Immature natural killer cell (primary cell): ENCODE results near the gene RRP9. TPM values are rescaled to one million over a fixed set of nuclear protein-coding genes. Genes with fewer than 3 reads are reported as not detected.

Source experiments
- DNase-seq, 3 donors: peaks; one replicate each; pipeline ENCODE4 v3.0.0; 2022; ENCODE audit warnings: mixed read lengths in 1 of 3
- H3K27ac Mint-ChIP-seq, 6 donors: one replicate each; pipeline ENCODE4 v1.8.0; 2020; ENCODE audit warnings: mixed read lengths in 6 of 6, mild to moderate bottlenecking in 5 of 6, inconsistent platforms in 4 of 6, moderate library complexity in 3 of 6
- H3K27me3 Mint-ChIP-seq, 3 donors: one replicate each; pipeline ENCODE4 v1.8.0; 2020 to 2021; ENCODE audit warnings: low read depth in 3 of 3, mild to moderate bottlenecking in 3 of 3, mixed read lengths in 3 of 3, moderate library complexity in 3 of 3, inconsistent platforms in 1 of 3
- H3K36me3 Mint-ChIP-seq, 3 donors: one replicate each; pipeline ENCODE4 v1.8.0; 2020; ENCODE audit warnings: mixed read lengths in 3 of 3, inconsistent platforms in 2 of 3, mild to moderate bottlenecking in 2 of 3
- H3K4me1 Mint-ChIP-seq, 2 donors: one replicate each; pipeline ENCODE4 v1.8.0; 2020; ENCODE audit warnings: inconsistent platforms in 2 of 2, mild to moderate bottlenecking in 2 of 2, mixed read lengths in 2 of 2, moderate library complexity in 1 of 2
- H3K4me3 Mint-ChIP-seq, 5 donors: one replicate each; pipeline ENCODE4 v1.8.0; 2020; ENCODE audit warnings: mild to moderate bottlenecking in 5 of 5, mixed read lengths in 5 of 5, inconsistent platforms in 3 of 5, moderate library complexity in 3 of 5
- H3K9me3 Mint-ChIP-seq, 6 donors: one replicate each; pipeline ENCODE4 v1.8.0; 2020; ENCODE audit warnings: mild to moderate bottlenecking in 6 of 6, mixed read lengths in 6 of 6, inconsistent platforms in 4 of 6, moderate library complexity in 3 of 6
- polyA plus RNA-seq, 3 donors: library from polyadenylated mRNA; unstranded; fragments of 300-500 nt; fragmentation: Illumina TruSeq; gene quantifications; one replicate each; pipeline ENCODE4 v1.2.3, GENCODE V29; 2021

RRP9 gene
- polyA plus RNA-seq, 3 donors from 2014 or later: 15.5 to 22.5 (median 21.2) TPM

GRCh38 chr3:51967384-51968169, 25.9 kb upstream of the RRP9 start, which contains the start of gene PCBP4:
TSS of gene PCBP4 (minus strand) at chr3:51967454. CDS start at chr3:51961240, 6,214 bp downstream.
- peak in 2 of 3 donors; percentile 36 for DNase-seq
- H3K27ac Mint-ChIP-seq: peak within 1 kb of the TSS in 5 of 6 donors; percentile 26 to 71 (median 55)
- peaks cover 3 to 6% (median 4%) of the 10 kb centered on the region in 3 donors for H3K27me3 Mint-ChIP-seq
- peaks cover 5 to 17% of the 10 kb centered on the region in 2 donors for H3K4me1 Mint-ChIP-seq
- no peaks in the 10 kb centered on the region for H3K9me3 Mint-ChIP-seq
- peak within 1 kb of the TSS; percentile 81 to 88 (median 83) for H3K4me3 Mint-ChIP-seq
- H3K36me3 Mint-ChIP-seq: no peaks in the 10 kb centered on the region

- Mint-ChIP-seq H3K36me3 (no peaks in the 10 kb centered on the region), H3K4me3 (peak overlapping the region; percentile 76 to 88 (median 82)), H3K27ac (peak overlapping the region in 3 of 6 donors; percentile 26 to 71 (median 55)), H3K9me3 (no peaks in the 10 kb centered on the region), H3K27me3 (peaks cover 3 to 6% (median 4%) of the 10 kb centered on the region in 3 donors), H3K4me1 (peaks cover 5 to 17% of the 10 kb centered on the region in 2 donors)
- DNase-seq: no peak
Observed at GRCh38 chr3:51966922-51967383, 25.2 kb upstream of the RRP9 start.

- H3K27me3 Mint-ChIP-seq: peaks cover 3 to 6% (median 4%) of the 10 kb centered on the region in 3 donors
- no peaks in the 10 kb centered on the region for H3K9me3 Mint-ChIP-seq
- no peaks in the 10 kb centered on the region for H3K36me3 Mint-ChIP-seq
- peak overlapping the region; percentile 76 to 88 (median 82) for H3K4me3 Mint-ChIP-seq
- no peak for DNase-seq
- H3K4me1 Mint-ChIP-seq: peaks cover 5 to 17% of the 10 kb centered on the region in 2 donors
- peak overlapping the region in 4 of 6 donors; percentile 26 to 71 (median 55) for H3K27ac Mint-ChIP-seq
Observed at GRCh38 chr3:51966486-51966885, 24.8 kb upstream of the RRP9 start.

- peak overlapping the region in 1 of 6 donors; percentile 64 for H3K27ac Mint-ChIP-seq
- DNase-seq: no peak
- H3K4me3 Mint-ChIP-seq: peak overlapping the region; percentile 76 to 88 (median 82)
- peaks cover 3 to 6% (median 4%) of the 10 kb centered on the region in 3 donors for H3K27me3 Mint-ChIP-seq
- no peaks in the 10 kb centered on the region for H3K9me3 Mint-ChIP-seq
- peaks cover 5 to 17% of the 10 kb centered on the region in 2 donors for H3K4me1 Mint-ChIP-seq
- no peaks in the 10 kb centered on the region for H3K36me3 Mint-ChIP-seq
Observed at GRCh38 chr3:51966016-51966415, 24.3 kb upstream of the RRP9 start.

- no peaks in the 10 kb centered on the region for H3K9me3 Mint-ChIP-seq
- H3K36me3 Mint-ChIP-seq: no peaks in the 10 kb centered on the region
- DNase-seq: no peak
- peaks cover 2 to 6% (median 3%) of the 10 kb centered on the region in 3 donors for H3K27me3 Mint-ChIP-seq
- no peak overlapping the region for H3K27ac Mint-ChIP-seq
- peaks cover 5 to 17% of the 10 kb centered on the region in 2 donors for H3K4me1 Mint-ChIP-seq
- no peak overlapping the region for H3K4me3 Mint-ChIP-seq
Observed at GRCh38 chr3:51964521-51964920, 22.8 kb upstream of the RRP9 start.

GRCh38 chr3:51963951-51964451, 22.3 kb upstream of the RRP9 start:
- Mint-ChIP-seq H3K27ac (no peak overlapping the region), H3K9me3 (no peaks in the 10 kb centered on the region), H3K36me3 (no peaks in the 10 kb centered on the region), H3K27me3 (peaks cover 2 to 6% (median 3%) of the 10 kb centered on the region in 3 donors), H3K4me3 (no peak overlapping the region), H3K4me1 (peaks cover 2 to 16% of the 10 kb centered on the region in 2 donors)
- no peak for DNase-seq

GRCh38 chr3:51962854-51963530, 21.3 kb upstream of the RRP9 start:
- DNase-seq: no peak
- Mint-ChIP-seq H3K9me3 (no peaks in the 10 kb centered on the region), H3K27ac (no peak overlapping the region), H3K27me3 (peaks cover 3 to 8% (median 6%) of the 10 kb centered on the region in 3 donors), H3K4me3 (no peak overlapping the region), H3K36me3 (peaks cover 0 to 4% (median 0%) of the 10 kb centered on the region in 3 donors), H3K4me1 (peaks cover 0 to 13% of the 10 kb centered on the region in 2 donors)

GRCh38 chr3:51961602-51962569, 20.2 kb upstream of the RRP9 start:
- Mint-ChIP-seq H3K9me3 (no peaks in the 10 kb centered on the region), H3K36me3 (peaks cover 0 to 4% (median 0%) of the 10 kb centered on the region in 3 donors), H3K27ac (peak overlapping the region in 1 of 6 donors; percentile 13), H3K4me1 (peaks cover 0 to 12% of the 10 kb centered on the region in 2 donors), H3K4me3 (no peak overlapping the region), H3K27me3 (peaks cover 3 to 10% (median 7%) of the 10 kb centered on the region in 3 donors)
- no peak for DNase-seq

- Mint-ChIP-seq H3K9me3 (no peaks in the 10 kb centered on the region), H3K27me3 (peaks cover 3 to 10% (median 8%) of the 10 kb centered on the region in 3 donors), H3K4me1 (peaks cover 0 to 13% of the 10 kb centered on the region in 2 donors), H3K36me3 (peaks cover 0 to 4% (median 0%) of the 10 kb centered on the region in 3 donors), H3K4me3 (no peak overlapping the region), H3K27ac (no peak overlapping the region)
- DNase-seq: no peak
Observed at GRCh38 chr3:51961011-51961410, 19.3 kb upstream of the RRP9 start.

GRCh38 chr3:51960386-51960785, 18.7 kb upstream of the RRP9 start:
- H3K27ac Mint-ChIP-seq: no peak overlapping the region
- peaks cover 0 to 4% (median 0%) of the 10 kb centered on the region in 3 donors for H3K36me3 Mint-ChIP-seq
- DNase-seq: no peak
- no peaks in the 10 kb centered on the region for H3K9me3 Mint-ChIP-seq
- H3K27me3 Mint-ChIP-seq: peaks cover 3 to 10% (median 7%) of the 10 kb centered on the region in 3 donors
- H3K4me1 Mint-ChIP-seq: peaks cover 0 to 9% of the 10 kb centered on the region in 2 donors
- H3K4me3 Mint-ChIP-seq: no peak overlapping the region

- H3K36me3 Mint-ChIP-seq: peaks cover 0 to 4% (median 0%) of the 10 kb centered on the region in 3 donors
- H3K27ac Mint-ChIP-seq: no peak overlapping the region
- no peaks in the 10 kb centered on the region for H3K9me3 Mint-ChIP-seq
- DNase-seq: no peak
- H3K27me3 Mint-ChIP-seq: peaks cover 5 to 6% (median 6%) of the 10 kb centered on the region in 3 donors
- H3K4me3 Mint-ChIP-seq: no peak overlapping the region
- H3K4me1 Mint-ChIP-seq: peaks cover 0 to 9% of the 10 kb centered on the region in 2 donors
Observed at GRCh38 chr3:51959651-51960050, 17.9 kb upstream of the RRP9 start.

- Mint-ChIP-seq H3K4me1 (peaks cover 0 to 9% of the 10 kb centered on the region in 2 donors), H3K4me3 (no peak overlapping the region), H3K9me3 (no peaks in the 10 kb centered on the region), H3K36me3 (peaks cover 0 to 4% (median 3%) of the 10 kb centered on the region in 3 donors), H3K27me3 (peaks cover 10 to 13% (median 13%) of the 10 kb centered on the region in 3 donors), H3K27ac (no peak overlapping the region)
- DNase-seq: no peak
Observed at GRCh38 chr3:51958603-51959521, 17.2 kb upstream of the RRP9 start.
